Heart right ventricle (tissue), 16 donors: Measurements from ENCODE around the gene MTHFD1L. TPM values are rescaled to one million over a fixed set of nuclear protein-coding genes. Genes with fewer than 3 reads are reported as not detected.

Source experiments
- ATAC-seq, 8 donors: fragments of 200-7000 bp; cut with Tn5 transposase; one replicate each; pipeline ENCODE4 v1.9.1; 2020; ENCODE audit warnings: mild to moderate bottlenecking in 8 of 8, moderate library complexity in 8 of 8, moderate number of reproducible peaks in 1 of 8
- DNase-seq, 2 donors: peaks; one replicate each; pipeline ENCODE4 v3.0.0-alpha.2; 2020
- H3K27ac ChIP-seq, 10 donors: fragments of 200-600 bp; sonication (generic) in 2 of 10; one replicate each; pipeline versions ENCODE4 v1.5.0 to v1.8.0; 2020 to 2022; ENCODE audit warnings: mild to moderate bottlenecking in 3 of 10
- H3K27me3 ChIP-seq, 7 donors: fragments of 200-600 bp; one replicate each; pipeline ENCODE4 v1.8.0; 2021 to 2022; ENCODE audit warnings: mild to moderate bottlenecking in 2 of 7
- H3K36me3 ChIP-seq, 9 donors: fragments of 200-600 bp; sonication (generic) in 1 of 9; one replicate each; pipeline versions ENCODE4 v1.5.0 to v1.8.0; 2020 to 2022; ENCODE audit warnings: mild to moderate bottlenecking in 2 of 9
- H3K4me1 ChIP-seq, 9 donors: fragments of 200-600 bp; sonication (generic) in 1 of 9; one replicate each; pipeline versions ENCODE4 v1.5.0 to v1.8.0; 2020 to 2022; ENCODE audit warnings: mild to moderate bottlenecking in 4 of 9
- H3K4me3 ChIP-seq, 10 donors: fragments of 200-600 bp; sonication (generic) in 2 of 10; one replicate each; pipeline versions ENCODE4 v1.5.0 to v1.8.0; 2020 to 2022; ENCODE audit warnings: mild to moderate bottlenecking in 7 of 10, moderate library complexity in 2 of 10
- H3K9me3 ChIP-seq, 11 donors: fragments of 200-600 bp in 10 of 11; sonication (generic) in 2 of 11; one replicate each; pipeline versions ENCODE4 v1.5.0 to v1.8.0; 2013 to 2022; ENCODE audit warnings: mild to moderate bottlenecking in 2 of 11, control low read depth in 1 of 11, moderate library complexity in 1 of 11
- WGBS, 2 donors: extraction: QIAGEN DNeasy Blood & Tissue Kit; methylation state at CpG; one replicate each; pipeline ENCODE4 v1.1.7; 2013; ENCODE audit warnings: inconsistent platforms in 1 of 2; 5-methylcytosine and 5-hydroxymethylcytosine counted together
- intact Hi-C, 10 donors: fragments of 100-400 bp; cut with DNase I; formaldehyde crosslinking; loops; one replicate each; pipeline versions ENCODE4 v1.11.1 to v1.14.2; 2022
- polyA plus RNA-seq, 2 donors: library from polyadenylated mRNA; stranded (reverse); fragments of 200-250 nt; gene quantifications; one replicate each; pipeline ENCODE4 v1.2.3, GENCODE V29; 2013
- total RNA-seq, 10 donors: library from RNA; stranded (reverse); fragmentation: NEBNext Ultra II Directional in 3 of 10; extraction: Animal tissue kit (Norgen Biotek cat#: 25700) in 3 of 10; gene quantifications; one replicate each; pipeline versions ENCODE4 v1.2.1 to v1.2.4, GENCODE V29; 2021 to 2023
- TF ChIP-seq, protein P1 (sequence below), 9 donors: fragments of 200-600 bp; sonication (generic) in 2 of 9; IDR thresholded peaks; one replicate each; pipeline versions ENCODE4 v1.5.0 to v1.8.0; 2021 to 2022; ENCODE audit warnings: antibody characterized with exemption in 9 of 9, mild to moderate bottlenecking in 5 of 9, moderate library complexity in 1 of 9
- donor health status: Arrhythmogenic right ventricular cardiomyopathy.
- donor health status: ischemic (EF 13 %, LVEDD 7.1; RV severe dilation, severe dysfunction).
- donor health status: healthy with polysubstance abuse.
- donor health status: DM: no; HTN: yes; CAD: no.
- donor health status: DM: no; HTN: no; CAD: no.
- donor health status: ischemic (EF 25% LVEDD 6.9; RV normal size, moderate dysfunction).
- donor health status: ischemic (EF 25% LVEDD 5.7; RV mildly dilated, moderate dysfunction).
- donor health status: healthy.
- donor health status: DM: yes; HTN: yes; CAD: no.
- donor health status: Ischemic cardiomyopathy.
- donor health status: ischemic (EF 35%, LVEDD 5.7; RV mildly dilated, moderate dysfunction).
- donor health status: nonischemic (EF 11% LVEDD 7.7; RV severe dilation, severe dysfunction).
- donor health status: DM: yes; HTN: yes; CAD: no.
- donor health status: PGD.
- donor health status: ischemic (EF 29% LVEDD 5.4; RV normal size, mild dysfunction).
- donor health status: nonischemic (EF 23%, LVEDD 6.1; RV moderate dilation, normal function).

The MTHFD1L gene
- total and polyA plus RNA-seq, 12 donors, result 1.2 to 10.8 (median 3.8) TPM

- Histone ChIP-seq H3K27ac (peak overlapping the region in 2 of 10 donors; percentile 22 to 34), H3K27me3 (no peaks in the 10 kb centered on the region), H3K36me3 (peaks cover 0 to 10% (median 0%) of the 10 kb centered on the region in 9 donors), H3K9me3 (no peaks in the 10 kb centered on the region), H3K4me3 (no peak overlapping the region), H3K4me1 (peaks cover 0 to 15% (median 8%) of the 10 kb centered on the region in 9 donors)
- WGBS, 2 donors, result 81 to 98% methylated on average over 3 of the region's 3 CpGs
- no peak for ATAC-seq
- intact Hi-C loops, result no loop called here
- TF ChIP-seq, protein P1, sequence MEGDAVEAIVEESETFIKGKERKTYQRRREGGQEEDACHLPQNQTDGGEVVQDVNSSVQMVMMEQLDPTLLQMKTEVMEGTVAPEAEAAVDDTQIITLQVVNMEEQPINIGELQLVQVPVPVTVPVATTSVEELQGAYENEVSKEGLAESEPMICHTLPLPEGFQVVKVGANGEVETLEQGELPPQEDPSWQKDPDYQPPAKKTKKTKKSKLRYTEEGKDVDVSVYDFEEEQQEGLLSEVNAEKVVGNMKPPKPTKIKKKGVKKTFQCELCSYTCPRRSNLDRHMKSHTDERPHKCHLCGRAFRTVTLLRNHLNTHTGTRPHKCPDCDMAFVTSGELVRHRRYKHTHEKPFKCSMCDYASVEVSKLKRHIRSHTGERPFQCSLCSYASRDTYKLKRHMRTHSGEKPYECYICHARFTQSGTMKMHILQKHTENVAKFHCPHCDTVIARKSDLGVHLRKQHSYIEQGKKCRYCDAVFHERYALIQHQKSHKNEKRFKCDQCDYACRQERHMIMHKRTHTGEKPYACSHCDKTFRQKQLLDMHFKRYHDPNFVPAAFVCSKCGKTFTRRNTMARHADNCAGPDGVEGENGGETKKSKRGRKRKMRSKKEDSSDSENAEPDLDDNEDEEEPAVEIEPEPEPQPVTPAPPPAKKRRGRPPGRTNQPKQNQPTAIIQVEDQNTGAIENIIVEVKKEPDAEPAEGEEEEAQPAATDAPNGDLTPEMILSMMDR (IDR thresholded peaks at IDR 0.05), result no peak
- DNase-seq, result no peak
Observed at GRCh38 chr6:151022492-151022891, 157.0 kb downstream of the MTHFD1L start.

- Histone ChIP-seq H3K4me3 (no peak overlapping the region), H3K4me1 (peaks cover 0 to 15% (median 8%) of the 10 kb centered on the region in 9 donors), H3K36me3 (peaks cover 0 to 10% (median 0%) of the 10 kb centered on the region in 9 donors), H3K27me3 (no peaks in the 10 kb centered on the region), H3K9me3 (no peaks in the 10 kb centered on the region), H3K27ac (no peak overlapping the region)
- DNase-seq, result no peak
- ATAC-seq, result no peak
- 95% methylated on average over 5 of the region's 5 CpGs for WGBS, 2 donors
- TF ChIP-seq, protein P1 (IDR thresholded peaks at IDR 0.05), result no peak
- intact Hi-C loops, result no loop called here
Observed at GRCh38 chr6:151023342-151023741, 157.8 kb downstream of the MTHFD1L start.

- no peak overlapping the region for H3K4me3 ChIP-seq
- peaks cover 0 to 10% (median 0%) of the 10 kb centered on the region in 9 donors for H3K36me3 ChIP-seq
- H3K27ac ChIP-seq, result no peak overlapping the region
- H3K4me1 ChIP-seq, result peaks cover 0 to 15% (median 8%) of the 10 kb centered on the region in 9 donors
- no peaks in the 10 kb centered on the region for H3K9me3 ChIP-seq
- no peaks in the 10 kb centered on the region for H3K27me3 ChIP-seq
- peak in 4 of 8 donors; percentile 7 to 54 (median 18) for ATAC-seq
- intact Hi-C loops, result no loop called here
- DNase-seq, result no peak
- TF ChIP-seq, protein P1 (IDR thresholded peaks at IDR 0.05), result no peak
- WGBS, 2 donors, result 84 to 85% methylated on average over 7 of the region's 7 CpGs
Observed at GRCh38 chr6:151024597-151024996, 159.1 kb downstream of the MTHFD1L start.

DNA sequence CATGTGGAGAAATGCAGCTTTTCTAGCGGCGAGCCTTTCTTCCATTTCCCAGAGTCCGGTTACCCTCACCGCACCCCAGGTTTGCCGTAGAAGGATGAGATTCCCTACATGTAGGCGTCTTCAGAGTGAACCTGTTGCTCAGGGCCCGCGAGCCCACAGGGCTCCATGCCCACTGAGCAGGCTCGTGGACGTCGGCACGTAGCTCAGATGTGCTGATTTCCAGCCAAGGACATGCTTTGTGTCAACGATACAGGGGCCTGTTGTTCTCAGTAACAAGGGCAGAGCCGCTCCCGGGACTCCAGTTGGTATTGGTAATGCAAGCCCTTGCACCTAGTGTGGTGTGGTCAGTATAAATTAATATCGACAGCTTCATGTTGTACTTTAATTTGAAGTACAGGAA lies 159.6 kb downstream of the MTHFD1L start:
- Histone ChIP-seq H3K27ac (no peak overlapping the region), H3K36me3 (peaks cover 0 to 10% (median 0%) of the 10 kb centered on the region in 9 donors), H3K27me3 (no peaks in the 10 kb centered on the region), H3K9me3 (no peaks in the 10 kb centered on the region), H3K4me3 (no peak overlapping the region), H3K4me1 (peaks cover 0 to 15% (median 8%) of the 10 kb centered on the region in 9 donors)
- intact Hi-C loops, result no loop called here
- TF ChIP-seq, protein P1 (IDR thresholded peaks at IDR 0.05), result no peak
- WGBS, 2 donors, result 78 to 87% methylated on average over 16 of the region's 16 CpGs
- ATAC-seq, result peak in 6 of 8 donors; percentile 20 to 85 (median 60)
- peak in 1 of 2 donors; percentile 40 for DNase-seq
